ENCODE results near the gene DNM2. TPM values are rescaled to one million over a fixed set of nuclear protein-coding genes. Genes with fewer than 3 reads are reported as not detected.

The DNM2 gene
- total and polyA plus RNA-seq, 9 of the 15 experiments (the other 6 are each of a cell fraction or from before 2014, with no cell fraction given): 2.2 to 161 (median 72.6) TPM

GRCh38 chr19:10871711-10872545 lies 154.0 kb downstream of the DNM2 start (continued):
- TF ChIP-seq ZNF639 (CRISPR knock-in tag; conservative IDR thresholded peaks at IDR 0.05 in 1 of 2, IDR thresholded peaks at IDR 0.05 in 1 of 2) (peak in 1 of 2 experiments; percentile 94; a peak in 2 of 4 replicates), ZBTB7A (IDR thresholded peaks at IDR 0.05; ENCODE audit: borderline replicate concordance, control insufficient read depth, low read depth, low read length) (peak; percentile 95), RBFOX2 (IDR thresholded peaks at IDR 0.05; ENCODE audit: low read depth, low read length) (peak; percentile 53), MAZ (CRISPR knock-in tag; conservative IDR thresholded peaks at IDR 0.05 in 1 of 2, IDR thresholded peaks at IDR 0.05 in 1 of 2) (peak in 1 of 2 experiments; percentile 43; a peak in 2 of 4 replicates), U2AF2 (optimal IDR thresholded peaks at IDR 0.05; ENCODE audit: low read depth, low read length) (no peak), RBBP5 (IDR thresholded peaks at IDR 0.05; ENCODE audit: borderline replicate concordance, insufficient read depth, low read length, poor library complexity, severe bottlenecking) (peak; percentile 38), LCOR (CRISPR knock-in tag; IDR thresholded peaks at IDR 0.05) (no peak), FOXJ3 (CRISPR knock-in tag; IDR thresholded peaks at IDR 0.05) (no peak), ZNF174 (CRISPR knock-in tag; IDR thresholded peaks at IDR 0.05) (no peak), RB1 (IDR thresholded peaks at IDR 0.05; ENCODE audit: low read depth) (peak; percentile 59; the same call in 1 of the 2 replicates), RBM14 (IDR thresholded peaks at IDR 0.05; ENCODE audit: borderline replicate concordance, insufficient read depth, low read depth, low read length) (no peak), ELF4 (CRISPR knock-in tag; IDR thresholded peaks at IDR 0.05) (no peak), DACH1 (IDR thresholded peaks at IDR 0.05; ENCODE audit: partially characterized antibody) (no peak), ZNF444 (CRISPR knock-in tag; IDR thresholded peaks at IDR 0.05) (no peak), ZBTB11 (CRISPR knock-in tag; IDR thresholded peaks at IDR 0.05) (no peak), TRIM28 (IDR thresholded peaks at IDR 0.05) (no peak), MEF2A (IDR thresholded peaks at IDR 0.05; ENCODE audit: control insufficient read depth, low read depth, low read length) (no peak), RFX1 (IDR thresholded peaks at IDR 0.05) (no peak), USF2 (CRISPR knock-in tag; IDR thresholded peaks at IDR 0.05) (no peak), ZNF75A (CRISPR knock-in tag; IDR thresholded peaks at IDR 0.05) (no peak), CBX8 (IDR thresholded peaks at IDR 0.05; ENCODE audit: borderline replicate concordance, extremely low read depth, low read depth, low read length, poor library complexity, severe bottlenecking) (no peak)
